GM21786 (cell line): Measurements from ENCODE around the gene CRY2.

Experiments used
- ATAC-seq: cut with Tn5 transposase; IDR thresholded peaks from one replicate; pipeline ENCODE4 v1.9.1; 2021; ENCODE audit not compliant: unreplicated experiment

CRY2 gene

DNA sequence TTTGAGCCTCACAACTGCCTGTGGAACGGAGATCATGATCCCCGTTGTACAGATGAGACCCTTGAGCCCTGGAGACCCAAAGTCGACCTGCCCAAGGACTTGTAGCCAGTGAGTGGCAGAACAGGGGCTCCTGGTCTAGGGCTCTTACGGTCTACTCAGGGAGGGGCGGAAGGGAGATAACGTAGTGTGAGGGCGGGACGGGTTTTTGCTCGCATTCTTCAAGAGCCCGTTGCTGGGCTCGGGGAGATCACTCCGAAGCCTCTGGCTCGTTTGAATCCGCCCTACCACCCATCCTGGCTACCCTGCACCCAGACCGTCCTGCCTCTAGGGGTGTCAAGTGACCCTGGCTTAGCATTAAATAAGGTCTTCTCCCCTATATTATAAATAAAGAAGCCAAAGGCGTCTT is 639 bp downstream of the CRY2 start:
- ATAC-seq = peak; percentile 3

DNA sequence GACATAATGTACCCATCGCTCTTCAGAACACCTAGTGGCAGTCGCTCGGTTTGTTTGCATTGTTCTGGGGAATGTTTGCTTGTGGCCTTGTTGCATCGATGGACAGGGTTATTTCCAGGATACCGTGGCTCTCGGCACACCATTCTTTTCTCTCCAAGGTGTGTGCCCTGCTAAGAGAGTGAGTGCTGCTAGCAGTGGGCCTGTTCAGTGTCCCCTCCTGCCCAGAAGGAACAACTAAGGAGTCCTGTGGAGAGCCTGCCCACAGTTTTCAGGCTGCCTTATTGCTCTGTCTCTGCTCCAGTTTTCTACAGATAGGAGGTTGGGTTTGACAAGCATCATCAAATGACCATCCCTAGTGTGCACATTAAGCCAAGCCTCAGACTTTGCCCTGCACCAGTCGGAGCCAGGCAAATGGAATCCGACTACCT is 1.4 kb downstream of the CRY2 start:
- ATAC-seq = no peak

DNA sequence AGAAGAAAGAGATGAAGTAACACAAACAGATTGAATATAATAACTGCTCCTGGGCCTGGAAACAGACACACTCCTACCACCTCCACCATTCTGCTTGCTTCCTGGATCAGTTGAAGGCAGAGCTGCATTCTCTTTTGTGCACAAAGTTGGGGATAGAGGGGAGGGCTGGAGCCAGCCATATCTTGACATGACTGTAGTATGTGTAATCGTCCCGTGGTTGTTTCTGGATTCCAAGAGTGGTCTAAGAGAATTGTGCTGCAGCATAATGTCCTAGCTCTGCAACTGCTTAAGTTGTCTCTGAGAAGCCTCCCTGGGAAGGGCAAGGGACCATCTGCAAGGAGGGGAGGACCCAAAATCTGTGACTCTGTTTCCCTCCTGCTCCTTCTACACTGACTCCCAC is 3.2 kb downstream of the CRY2 start:
- ATAC-seq = no peak

DNA sequence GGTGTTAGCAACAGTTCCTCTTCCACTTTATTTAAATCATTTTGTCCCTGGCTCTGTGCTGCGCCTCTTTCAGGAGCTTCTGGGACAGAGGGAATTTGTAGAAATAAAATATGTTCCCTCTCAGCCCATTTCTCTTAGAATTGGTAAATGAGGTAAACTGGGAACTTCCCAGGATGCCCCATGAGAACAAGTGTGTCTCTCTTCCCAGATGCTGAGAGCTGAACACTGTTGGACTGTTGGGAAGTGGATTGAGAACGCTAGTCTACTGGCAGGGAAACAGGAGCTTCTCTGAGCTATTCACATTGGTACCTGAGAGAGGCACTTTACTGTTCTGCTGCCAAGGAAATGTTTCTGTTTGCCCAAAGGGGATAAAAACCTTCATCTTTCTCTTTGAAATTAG is 4.0 kb downstream of the CRY2 start:
- no peak for ATAC-seq

DNA sequence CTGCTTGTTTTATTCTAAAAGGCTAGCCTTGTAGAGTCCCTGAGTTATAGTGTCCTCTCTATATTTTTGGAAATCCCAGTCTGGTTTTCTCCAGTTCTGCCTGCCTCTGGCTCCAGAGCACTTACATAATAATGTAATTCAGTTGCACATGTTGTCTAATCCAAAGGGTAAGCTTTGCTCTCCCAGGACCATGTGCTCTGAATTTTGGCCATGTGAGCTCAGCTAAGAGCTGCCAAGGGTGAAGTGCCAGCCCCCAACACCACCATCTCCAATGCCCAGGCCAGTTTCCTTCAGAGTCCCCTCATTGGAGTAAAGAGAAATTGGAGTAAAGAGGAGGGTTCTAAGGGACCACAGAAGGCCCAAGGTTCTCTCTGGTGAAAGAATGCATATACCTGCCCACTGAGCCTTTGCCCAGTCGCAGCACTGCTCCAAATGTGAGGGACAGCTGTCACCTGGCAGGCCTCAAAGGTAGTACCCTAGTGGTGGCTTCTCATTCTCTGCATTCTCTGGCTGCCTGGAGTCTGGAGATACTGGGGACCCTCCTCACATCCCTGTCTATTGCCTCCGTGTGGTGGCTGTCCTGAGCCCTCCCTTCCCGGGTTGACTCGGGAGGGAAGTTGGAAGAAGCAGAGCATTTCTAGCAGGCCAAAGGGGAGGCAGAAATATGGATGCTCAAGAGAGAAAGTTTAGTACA is 4.9 kb downstream of the CRY2 start:
- peak; percentile 19 for ATAC-seq

DNA sequence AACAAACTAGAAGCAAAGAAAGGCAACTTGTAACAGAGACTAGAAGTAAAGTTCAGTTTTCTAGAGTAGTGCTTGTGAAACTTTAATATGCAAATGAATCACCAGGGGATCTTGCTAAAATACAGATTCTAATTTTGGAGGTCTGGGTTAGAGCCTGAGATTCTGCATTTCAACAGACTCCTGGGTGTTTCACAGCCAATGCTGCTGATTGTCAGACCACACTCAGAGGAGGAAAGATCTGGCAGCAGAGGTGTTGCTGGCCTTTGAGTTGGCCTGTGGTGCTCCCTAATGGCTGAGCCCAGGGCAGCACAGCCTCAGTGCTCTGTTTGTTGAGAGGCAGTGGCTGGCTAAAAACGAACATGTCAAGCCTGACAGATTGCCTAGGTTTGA is 5.4 kb downstream of the CRY2 start:
- peak; percentile 57 for ATAC-seq

DNA sequence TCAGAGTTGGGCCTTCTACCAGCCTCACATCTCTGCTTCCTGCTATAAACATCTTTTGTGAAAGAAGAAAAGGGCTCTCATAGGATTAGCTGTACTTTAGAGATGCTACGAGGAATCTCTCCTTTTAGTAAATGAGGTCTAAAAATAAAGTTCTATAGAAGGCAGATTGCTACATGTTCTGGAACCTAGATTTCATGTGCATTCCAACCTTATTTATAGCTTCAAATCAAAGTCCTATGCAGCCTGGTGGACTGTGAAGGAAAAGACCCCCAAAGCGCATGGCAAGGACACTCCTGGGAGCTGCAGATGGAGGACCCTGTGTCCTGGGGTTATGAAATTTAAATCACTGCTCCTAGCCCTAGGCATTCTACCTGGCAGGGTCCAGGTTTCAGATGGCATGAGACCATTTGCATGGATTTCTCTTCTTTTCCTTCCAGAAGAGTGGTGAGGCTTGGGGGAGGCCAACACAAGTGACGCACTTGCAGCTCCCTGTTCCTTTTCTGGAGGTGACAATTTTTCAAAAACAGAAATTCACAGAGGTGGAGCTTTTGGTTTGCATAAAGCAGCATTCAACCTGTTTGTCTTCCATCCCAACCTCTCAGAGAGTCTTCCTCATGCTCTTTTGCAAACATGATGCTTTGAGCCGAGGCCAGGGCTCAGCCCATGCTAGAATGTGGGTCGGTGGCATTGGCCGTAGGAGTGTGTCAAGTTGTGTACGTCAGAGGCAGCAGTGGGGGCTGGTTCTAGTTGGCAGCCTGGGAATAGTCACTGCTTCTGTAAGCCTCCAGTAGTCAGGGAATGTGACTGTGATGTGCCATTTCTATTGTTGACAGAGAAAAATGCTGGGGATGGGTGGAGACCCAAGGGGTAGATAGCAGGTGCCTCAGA is 6.3 kb downstream of the CRY2 start:
- ATAC-seq = no peak

DNA sequence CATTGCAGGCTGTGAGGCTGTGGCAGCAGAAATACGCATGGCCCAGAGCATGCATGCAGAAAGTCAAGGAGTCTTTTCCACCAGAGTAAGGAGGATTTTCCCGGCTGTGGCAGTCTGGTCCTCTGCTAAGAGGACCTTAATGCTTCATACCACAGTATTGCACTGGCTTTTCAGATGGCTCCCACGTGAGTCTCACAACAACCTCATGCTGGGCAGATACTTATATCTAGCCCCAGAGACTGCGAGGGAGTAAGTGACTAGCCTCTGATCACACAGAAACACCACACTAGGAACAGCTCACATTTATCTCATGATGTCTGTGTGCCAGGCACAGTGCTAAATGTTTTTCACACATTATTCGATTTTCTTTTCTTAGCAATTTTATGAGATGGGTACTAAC is 8.0 kb downstream of the CRY2 start:
- no peak for ATAC-seq

DNA sequence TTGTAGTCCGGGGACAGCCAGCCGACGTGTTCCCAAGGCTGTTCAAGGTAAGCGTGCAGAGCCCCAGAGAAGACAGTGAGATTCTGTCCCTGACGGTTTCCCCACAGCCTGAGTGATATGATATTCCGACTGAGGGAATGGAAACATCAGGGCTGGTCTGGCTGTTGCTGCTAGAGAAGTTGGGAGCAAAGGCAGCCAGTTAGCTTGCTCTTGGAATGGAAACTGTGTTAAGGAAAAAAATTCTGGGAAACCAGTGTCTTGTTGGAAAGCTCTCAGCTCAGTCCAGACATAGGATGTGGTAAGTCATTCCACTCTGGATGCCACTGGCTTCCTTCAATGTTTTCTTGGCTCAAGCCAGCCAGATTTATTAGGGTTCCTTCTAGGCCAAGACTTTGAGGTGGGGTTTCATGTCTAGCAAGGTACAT is 8.8 kb downstream of the CRY2 start:
- no peak for ATAC-seq

DNA sequence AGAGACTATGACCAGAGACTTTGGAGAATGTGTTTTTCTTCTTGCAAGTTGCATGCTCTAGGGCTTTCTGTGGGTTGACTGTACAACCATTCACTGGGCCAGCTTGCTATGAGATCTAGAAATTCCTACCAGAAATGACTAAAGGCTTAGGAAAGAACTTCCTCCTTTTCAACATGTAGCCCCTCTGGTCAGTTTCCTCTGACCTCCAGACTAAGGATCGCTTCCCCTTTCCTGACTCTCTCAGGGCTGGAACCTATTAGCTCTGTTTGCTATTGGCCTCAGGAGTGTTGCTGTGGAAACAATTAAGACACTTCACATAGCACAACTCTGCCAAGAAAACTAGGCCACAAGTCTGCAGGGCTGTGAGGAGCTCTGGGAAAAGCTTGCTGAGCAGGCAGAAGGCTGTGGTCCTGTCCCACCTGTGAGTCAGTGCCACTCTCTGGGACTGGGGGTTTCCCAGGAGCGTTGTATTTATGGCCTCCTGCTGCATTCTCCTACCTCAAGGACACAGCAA is 10.7 kb downstream of the CRY2 start:
- ATAC-seq = no peak

DNA sequence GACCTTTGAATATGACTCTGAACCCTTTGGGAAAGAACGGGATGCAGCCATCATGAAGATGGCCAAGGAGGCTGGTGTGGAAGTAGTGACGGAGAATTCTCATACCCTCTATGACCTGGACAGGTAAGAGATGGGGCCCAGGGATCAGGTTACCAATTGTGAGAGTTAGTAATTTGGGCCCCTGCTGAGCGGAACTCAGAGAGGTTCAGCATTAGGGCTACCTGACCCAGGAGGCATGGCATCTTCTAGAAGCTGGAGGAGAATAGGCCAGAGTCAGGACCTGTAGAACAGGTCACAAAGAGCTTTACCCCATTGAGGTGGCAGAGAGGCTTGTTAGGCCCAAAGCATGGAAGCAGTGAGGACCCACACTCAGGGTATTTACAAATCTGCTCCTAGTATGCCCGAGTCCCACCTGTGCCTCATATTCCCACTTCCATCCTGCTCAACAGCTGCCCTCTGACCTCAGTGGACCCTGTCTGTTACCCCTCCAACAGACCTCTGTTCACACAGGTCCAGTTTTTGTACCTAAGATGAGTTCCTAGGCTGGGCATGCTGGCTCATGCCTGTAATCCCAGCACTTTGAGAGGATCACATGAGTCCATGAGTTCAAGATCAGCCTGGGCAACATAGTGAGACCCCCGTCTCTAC is 11.6 kb downstream of the CRY2 start:
- ATAC-seq = no peak

DNA sequence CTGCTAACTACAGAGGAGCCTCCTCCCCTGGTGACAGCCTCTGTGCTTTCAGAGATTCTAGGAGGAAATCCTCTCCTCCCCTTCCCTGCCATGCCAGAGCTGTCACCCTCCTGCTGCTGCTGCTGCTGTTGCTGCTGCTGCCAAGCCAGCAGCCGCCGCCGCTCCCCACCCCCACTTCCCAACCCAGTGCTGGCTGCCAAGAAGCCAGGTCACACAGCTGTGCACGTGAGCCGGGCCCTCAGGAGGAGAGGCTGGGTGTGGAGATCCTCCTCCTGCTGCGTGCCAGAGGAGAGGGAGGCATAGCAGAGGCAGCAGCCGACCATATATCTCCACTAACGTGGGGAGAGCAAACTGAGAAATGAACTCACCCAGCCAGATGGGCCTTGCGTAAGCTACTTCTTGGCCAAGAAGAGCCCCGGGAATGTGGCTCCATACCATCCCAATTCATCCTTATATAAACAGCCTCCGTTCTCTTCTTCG is 12.4 kb downstream of the CRY2 start:
- no peak for ATAC-seq

DNA sequence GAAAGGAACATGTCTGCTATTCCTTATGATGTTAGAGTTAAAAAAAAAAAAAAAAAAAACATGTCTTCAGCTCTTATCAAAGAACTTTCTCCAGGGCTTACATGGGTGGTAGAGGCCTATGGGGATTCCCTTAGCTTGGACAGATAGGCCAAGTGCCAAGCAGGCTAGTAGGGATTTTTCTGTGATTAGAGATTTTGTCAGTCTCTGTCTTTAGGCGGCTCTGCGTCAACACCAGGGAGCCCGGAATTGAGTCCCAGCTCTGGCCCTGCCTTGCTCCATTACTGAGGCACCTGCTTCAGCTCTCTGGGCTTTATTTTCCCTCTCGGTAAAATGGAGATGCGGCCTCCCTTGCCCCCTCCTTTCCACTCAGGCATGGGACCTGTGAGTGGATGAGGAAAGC is 13.1 kb downstream of the CRY2 start:
- ATAC-seq = no peak

DNA sequence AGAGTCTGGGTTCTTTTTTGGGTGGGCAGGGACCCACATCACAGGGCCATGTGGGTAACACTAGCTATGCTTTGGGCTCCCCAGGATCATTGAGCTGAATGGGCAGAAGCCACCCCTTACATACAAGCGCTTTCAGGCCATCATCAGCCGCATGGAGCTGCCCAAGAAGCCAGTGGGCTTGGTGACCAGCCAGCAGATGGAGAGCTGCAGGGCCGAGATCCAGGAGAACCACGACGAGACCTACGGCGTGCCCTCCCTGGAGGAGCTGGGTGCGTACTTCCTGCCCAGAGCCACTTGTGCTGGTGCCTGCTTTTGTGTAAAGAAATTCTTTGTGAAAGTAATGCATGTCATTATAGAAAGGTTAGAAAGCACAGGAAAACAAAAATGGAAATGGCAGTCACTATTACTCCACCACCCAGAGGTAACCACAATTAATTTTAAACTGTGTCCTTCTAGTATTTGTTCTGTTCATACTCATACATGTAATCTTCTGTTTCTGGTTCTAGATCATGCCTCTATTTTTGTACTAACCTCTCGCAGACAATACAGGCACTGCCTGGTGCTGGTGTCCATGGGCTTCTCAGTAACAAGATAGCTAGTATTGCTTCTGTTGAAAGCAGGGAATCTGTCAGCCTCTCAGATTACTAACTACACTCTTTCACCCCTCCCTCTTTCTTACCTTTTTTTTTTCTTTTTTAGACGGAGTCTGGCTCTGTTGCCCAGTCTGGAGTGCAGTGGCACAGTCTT is 13.7 kb downstream of the CRY2 start:
- ATAC-seq = no peak

DNA sequence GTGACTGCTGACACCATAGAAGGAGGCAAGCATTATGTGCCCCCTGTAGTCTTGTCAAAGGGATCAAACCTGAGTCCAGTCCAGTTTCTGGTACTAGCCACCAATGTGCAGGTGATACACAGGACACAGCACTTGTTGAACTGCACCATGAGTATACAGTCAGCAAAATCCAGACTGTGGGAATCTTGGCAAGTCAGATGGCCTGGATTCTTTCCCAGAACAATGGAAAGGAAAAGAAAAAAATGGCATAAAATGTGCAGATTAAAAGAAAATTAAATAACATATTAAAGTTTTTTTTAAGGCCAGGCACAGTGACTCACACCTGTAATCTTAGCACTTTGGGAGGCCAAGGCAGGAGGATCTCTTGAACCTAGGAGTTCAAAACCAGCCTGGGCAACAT is 16.8 kb downstream of the CRY2 start:
- no peak for ATAC-seq

DNA sequence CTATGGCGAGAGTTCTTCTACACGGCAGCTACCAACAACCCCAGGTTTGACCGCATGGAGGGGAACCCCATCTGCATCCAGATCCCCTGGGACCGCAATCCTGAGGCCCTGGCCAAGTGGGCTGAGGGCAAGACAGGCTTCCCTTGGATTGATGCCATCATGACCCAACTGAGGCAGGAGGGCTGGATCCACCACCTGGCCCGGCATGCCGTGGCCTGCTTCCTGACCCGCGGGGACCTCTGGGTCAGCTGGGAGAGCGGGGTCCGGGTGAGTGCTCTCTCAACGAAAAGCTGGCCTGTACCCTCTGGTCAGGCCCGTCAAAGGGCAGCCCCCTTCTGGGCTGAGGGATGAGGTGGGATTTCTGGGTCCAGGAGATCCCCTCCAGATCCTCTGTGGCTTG is 22.3 kb downstream of the CRY2 start:
- no peak for ATAC-seq

DNA sequence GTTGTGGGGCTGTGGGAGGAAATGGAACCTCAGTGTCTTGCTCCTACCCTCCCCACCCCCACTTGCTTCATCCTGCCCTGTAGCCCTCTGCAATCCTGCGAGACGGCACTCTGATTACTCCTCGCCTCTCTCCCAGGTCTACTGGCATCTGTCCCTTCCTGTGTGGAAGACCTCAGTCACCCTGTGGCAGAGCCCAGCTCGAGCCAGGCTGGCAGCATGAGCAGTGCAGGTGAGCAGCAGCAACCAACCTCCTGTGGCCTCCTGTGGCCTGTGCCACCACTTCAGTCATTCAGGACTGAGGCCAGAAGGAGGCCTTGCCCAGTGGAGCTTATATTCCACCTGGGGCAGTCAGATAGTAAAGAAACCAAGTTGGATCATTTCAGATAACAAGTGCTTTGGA is 23.4 kb downstream of the CRY2 start:
- ATAC-seq = no peak

DNA sequence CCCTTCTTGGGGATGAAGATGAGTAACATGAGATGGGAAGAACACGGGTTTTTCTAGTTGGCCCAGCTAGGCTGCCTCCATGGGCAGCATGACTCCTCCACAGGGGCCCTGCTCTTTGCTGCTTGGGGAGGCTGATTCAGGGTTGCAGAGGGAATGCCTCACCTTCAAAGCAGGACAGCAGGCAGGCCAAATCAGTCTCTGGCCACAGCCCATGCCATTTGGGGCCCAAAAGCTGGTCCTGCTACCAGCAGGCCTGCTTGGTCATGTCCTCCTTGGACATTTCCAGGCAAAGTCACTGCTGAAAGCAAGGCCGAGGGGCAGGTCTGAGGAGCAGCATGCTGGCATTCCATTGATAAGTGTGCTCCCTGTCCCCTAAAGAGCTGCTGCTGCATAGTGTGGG is 24.4 kb downstream of the CRY2 start:
- no peak for ATAC-seq

DNA sequence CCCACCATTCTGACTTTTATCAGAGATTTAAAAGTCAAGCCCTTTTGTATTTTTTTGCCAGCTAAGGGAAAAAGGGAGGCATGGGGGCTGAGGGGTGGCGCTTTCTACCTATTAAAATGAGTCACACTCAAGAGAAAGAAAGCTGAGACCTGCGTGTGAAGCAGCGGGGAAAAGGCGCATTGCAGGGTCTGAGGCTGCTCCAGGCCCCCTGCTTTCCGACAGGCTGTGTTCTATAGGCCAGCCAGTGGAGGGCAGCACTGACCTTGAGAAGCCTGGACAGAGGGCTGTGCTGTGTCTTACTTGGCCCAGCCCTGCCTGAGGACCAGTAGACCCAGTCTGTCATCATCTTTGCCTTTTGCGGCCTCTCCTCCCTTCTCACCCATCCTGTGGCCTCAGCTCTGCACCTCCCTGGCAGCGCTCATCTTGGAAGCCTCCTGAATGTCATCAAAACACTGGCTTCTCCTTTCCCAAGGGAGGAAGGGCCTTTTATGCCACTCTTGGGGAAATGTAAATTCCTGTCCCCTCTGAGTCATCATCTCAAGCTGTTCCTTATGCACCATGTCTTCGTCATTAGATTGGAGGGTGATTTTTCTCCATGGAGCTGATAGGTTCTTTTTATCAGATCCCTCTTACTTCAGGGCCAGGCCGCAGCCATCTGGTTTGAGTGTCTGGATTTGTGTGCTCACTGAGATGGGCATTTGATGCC is 25.5 kb downstream of the CRY2 start:
- no peak for ATAC-seq

DNA sequence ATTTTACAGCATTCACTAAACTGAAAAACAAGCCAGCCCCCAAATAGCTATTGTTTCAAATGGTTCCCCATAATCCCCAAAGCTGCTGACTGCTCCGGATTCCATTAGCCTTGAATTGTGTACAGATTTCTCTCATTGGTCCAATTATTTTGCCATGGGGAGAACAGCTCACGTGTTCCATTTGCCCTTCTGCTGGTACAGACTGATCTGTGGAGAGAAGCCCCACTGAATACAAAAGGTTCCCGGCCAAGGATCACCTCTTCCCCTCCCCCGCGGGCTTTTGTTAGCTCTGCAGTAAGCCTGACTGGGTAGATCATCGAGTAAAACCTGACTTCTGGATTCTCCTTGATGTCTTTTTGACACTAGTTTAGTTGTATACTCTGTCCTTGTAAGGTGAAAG is 29.1 kb downstream of the CRY2 start:
- ATAC-seq = no peak
